Measurements from ENCODE around the gene MYBPHL. TPM values are rescaled to one million over a fixed set of nuclear protein-coding genes. Genes with fewer than 3 reads are reported as not detected.

Gene MYBPHL
- total RNA-seq, 1 experiment from 2014 or later: not detected

Other genes with a start within 250 kb of the MYBPHL start
- gene TAF13, start 231.0 kb downstream of the MYBPHL start, total RNA-seq (2014; rRNA removed; shearing (Covaris generic)): 52.5 and 60.0 TPM in 2 replicates
- gene TMEM167B, start 216.2 kb downstream of the MYBPHL start, total RNA-seq (2014; rRNA removed; shearing (Covaris generic)): 7.5 and 10.6 TPM in 2 replicates
- 0.73 and 1.3 TPM in 2 replicates for gene ELAPOR1, start 192.9 kb downstream of the MYBPHL start, total RNA-seq (2014; rRNA removed; shearing (Covaris generic))
- 173 and 183 TPM in 2 replicates for gene SARS1, start 93.1 kb downstream of the MYBPHL start, total RNA-seq (2014; rRNA removed; shearing (Covaris generic))
- 1.5 and 1.7 TPM in 2 replicates for gene CELSR2, start 57.5 kb downstream of the MYBPHL start, total RNA-seq (2014; rRNA removed; shearing (Covaris generic))
- 62.1 and 65.2 TPM in 2 replicates for gene PSRC1, start 23.9 kb downstream of the MYBPHL start, total RNA-seq (2014; rRNA removed; shearing (Covaris generic))
- gene SORT1, start 90.9 kb upstream of the MYBPHL start, total RNA-seq (2014; rRNA removed; shearing (Covaris generic)): 7.7 and 8.1 TPM in 2 replicates
- 54.6 and 94.4 TPM in 2 replicates for gene PSMA5, start 119.4 kb upstream of the MYBPHL start, total RNA-seq (2014; rRNA removed; shearing (Covaris generic))
- 0.05 and 0.17 TPM in 2 replicates for gene SYPL2, start 159.5 kb upstream of the MYBPHL start, total RNA-seq (2014; rRNA removed; shearing (Covaris generic))
- 10.2 and 11.1 TPM in 2 replicates for gene ATXN7L2, start 176.9 kb upstream of the MYBPHL start, total RNA-seq (2014; rRNA removed; shearing (Covaris generic))
- 2.6 and 2.7 TPM in 2 replicates for gene CYB561D1, start 187.1 kb upstream of the MYBPHL start, total RNA-seq (2014; rRNA removed; shearing (Covaris generic))
- gene AMIGO1, start 202.7 kb upstream of the MYBPHL start, total RNA-seq (2014; rRNA removed; shearing (Covaris generic)): 1.4 and 2.0 TPM in 2 replicates
- not detected in 2 replicates for gene GPR61, start 232.9 kb upstream of the MYBPHL start, total RNA-seq (2014; rRNA removed; shearing (Covaris generic))
- 11.0 and 12.1 TPM in 2 replicates for gene GNAI3, start 241.6 kb upstream of the MYBPHL start, total RNA-seq (2014; rRNA removed; shearing (Covaris generic))

All from HT1080 (cell line).